Measurements from ENCODE around the gene DNAJC11. TPM values are rescaled to one million over a fixed set of nuclear protein-coding genes. Genes with fewer than 3 reads are reported as not detected.

Gene DNAJC11
- total RNA-seq, 1 experiment from 2014 or later = 57.3 TPM

- Mint-ChIP-seq H3K4me1 (ENCODE audit: low read depth, unreplicated experiment) (no peaks in the 10 kb centered on the region), H3K27ac (ENCODE audit: unreplicated experiment) (no peak overlapping the region), H3K9me3 (ENCODE audit: low read depth, unreplicated experiment) (no peaks in the 10 kb centered on the region), H3K27me3 (ENCODE audit: unreplicated experiment) (no peaks in the 10 kb centered on the region), H3K4me3 (ENCODE audit: low read depth, unreplicated experiment) (no peak overlapping the region), H3K36me3 (ENCODE audit: insufficient read depth, unreplicated experiment) (peaks cover 17% of the 10 kb centered on the region)
- intact Hi-C loops (cut with micrococcal nuclease; ENCODE audit: unreplicated experiment) = no loop called here
- no TSS peak for BruUV-seq (replicated peaks)
- DNase-seq = no peak
- no peak for TF ChIP-seq CTCF (IDR thresholded peaks at IDR 0.05; ENCODE audit: unreplicated experiment)
- CTCF ChIA-PET = no interaction called here
Observed at GRCh38 chr1:6591644-6592043, 110.0 kb downstream of the DNAJC11 start.

DNA sequence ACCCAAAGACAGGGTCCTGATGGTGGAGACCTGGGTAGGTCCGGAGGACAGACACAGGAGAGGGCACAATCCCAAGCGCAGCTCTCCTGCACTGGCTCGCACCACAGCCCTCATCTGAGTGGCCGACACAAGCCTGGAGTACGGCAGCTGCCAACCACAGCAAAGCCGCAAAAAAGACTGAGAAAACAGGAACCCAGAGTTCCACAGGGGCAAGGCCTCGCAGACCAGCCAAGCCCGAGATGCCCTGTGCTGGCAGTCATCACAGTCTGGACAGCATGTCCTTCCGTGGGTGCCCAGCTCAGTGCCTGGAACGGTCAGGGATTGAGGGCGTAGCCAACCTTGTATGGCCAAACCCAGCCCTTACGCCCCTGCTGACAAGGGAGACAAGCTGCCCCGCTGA is 110.4 kb downstream of the DNAJC11 start:
- no peak overlapping the region for H3K27ac Mint-ChIP-seq (ENCODE audit: unreplicated experiment)
- no peaks in the 10 kb centered on the region for H3K9me3 Mint-ChIP-seq (ENCODE audit: low read depth, unreplicated experiment)
- H3K4me1 Mint-ChIP-seq (ENCODE audit: low read depth, unreplicated experiment) = no peaks in the 10 kb centered on the region
- CTCF ChIA-PET = no interaction called here
- no peaks in the 10 kb centered on the region for H3K27me3 Mint-ChIP-seq (ENCODE audit: unreplicated experiment)
- no peak for TF ChIP-seq CTCF (IDR thresholded peaks at IDR 0.05; ENCODE audit: unreplicated experiment)
- DNase-seq = no peak
- BruUV-seq (replicated peaks) = no TSS peak
- intact Hi-C loops (cut with micrococcal nuclease; ENCODE audit: unreplicated experiment) = no loop called here
- no peak overlapping the region for H3K4me3 Mint-ChIP-seq (ENCODE audit: low read depth, unreplicated experiment)
- peaks cover 13% of the 10 kb centered on the region for H3K36me3 Mint-ChIP-seq (ENCODE audit: insufficient read depth, unreplicated experiment)

- BruUV-seq (replicated peaks) = no TSS peak
- Mint-ChIP-seq H3K4me1 (ENCODE audit: low read depth, unreplicated experiment) (no peaks in the 10 kb centered on the region), H3K27ac (ENCODE audit: unreplicated experiment) (no peak overlapping the region), H3K36me3 (ENCODE audit: insufficient read depth, unreplicated experiment) (peaks cover 6% of the 10 kb centered on the region), H3K27me3 (ENCODE audit: unreplicated experiment) (no peaks in the 10 kb centered on the region), H3K4me3 (ENCODE audit: low read depth, unreplicated experiment) (no peak overlapping the region), H3K9me3 (ENCODE audit: low read depth, unreplicated experiment) (no peaks in the 10 kb centered on the region)
- CTCF ChIA-PET = no interaction called here
- no peak for TF ChIP-seq CTCF (IDR thresholded peaks at IDR 0.05; ENCODE audit: unreplicated experiment)
- intact Hi-C loops (cut with micrococcal nuclease; ENCODE audit: unreplicated experiment) = no loop called here
- no peak for DNase-seq
Observed at GRCh38 chr1:6590046-6590445, 111.6 kb downstream of the DNAJC11 start.

- BruUV-seq (replicated peaks) = no TSS peak
- no peak for TF ChIP-seq CTCF (IDR thresholded peaks at IDR 0.05; ENCODE audit: unreplicated experiment)
- H3K4me1 Mint-ChIP-seq (ENCODE audit: low read depth, unreplicated experiment) = no peaks in the 10 kb centered on the region
- CTCF ChIA-PET = no interaction called here
- peaks cover 5% of the 10 kb centered on the region for H3K36me3 Mint-ChIP-seq (ENCODE audit: insufficient read depth, unreplicated experiment)
- no peak for DNase-seq
- H3K4me3 Mint-ChIP-seq (ENCODE audit: low read depth, unreplicated experiment) = no peak overlapping the region
- no peaks in the 10 kb centered on the region for H3K27me3 Mint-ChIP-seq (ENCODE audit: unreplicated experiment)
- intact Hi-C loops (cut with micrococcal nuclease; ENCODE audit: unreplicated experiment) = no loop called here
- H3K9me3 Mint-ChIP-seq (ENCODE audit: low read depth, unreplicated experiment) = no peaks in the 10 kb centered on the region
- H3K27ac Mint-ChIP-seq (ENCODE audit: unreplicated experiment) = no peak overlapping the region
Observed at GRCh38 chr1:6588893-6589520, 112.6 kb downstream of the DNAJC11 start.

Measured in Calu3 (cell line).